HepG2 (cell line): ENCODE results near the gene SCARB2. TPM values are rescaled to one million over a fixed set of nuclear protein-coding genes. Genes with fewer than 3 reads are reported as not detected.

Source experiments
- ARID2 ChIP-seq: sonication (generic); formaldehyde crosslinking; IDR thresholded peaks from 2 replicates; pipeline ENCODE4 v1.8.1; 2022; ENCODE audit warnings: mild to moderate bottlenecking, missing genetic modification reagents, borderline replicate concordance
- CEBPB ChIP-seq: IDR thresholded peaks from 2 replicates; pipeline ENCODE4 v1.6.1; 2011; ENCODE audit warnings: low read depth, low read length, improper control_type of control experiment, borderline replicate concordance
- ZFP62 ChIP-seq: sonication (generic); formaldehyde crosslinking; IDR thresholded peaks from 2 replicates; pipeline ENCODE4 v1.4.0; 2020; ENCODE audit warnings: missing genetic modification reagents
- ZNF17 ChIP-seq: sonication (generic); formaldehyde crosslinking; IDR thresholded peaks from 2 replicates; pipeline ENCODE4 v1.5.0; 2020; ENCODE audit warnings: mild to moderate bottlenecking, missing genetic modification reagents
- ZNF777 ChIP-seq: sonication (generic); formaldehyde crosslinking; IDR thresholded peaks from 2 replicates; pipeline ENCODE4 v1.4.0; 2020; ENCODE audit warnings: missing genetic modification reagents
- polyA plus RNA-seq, 8 experiments: library from polyadenylated mRNA; depleted of rRNA in 3 of 8; stranded (reverse) in 7 of 8; unstranded in 1 of 8; fragments of >200 nt; fragmentation: Illumina TruSeq in 4 of 8; extraction: Trizol in 4 of 8; gene quantifications; 2 replicates each; pipeline versions ENCODE4 v1.2.1 to v1.2.3, GENCODE V29; 2011 to 2016; ENCODE audit warnings: low read depth in 4 of 8, missing spikeins in 1 of 8, mixed read lengths in 1 of 8; ENCODE audit not compliant: insufficient read depth in 1 of 8
- total RNA-seq, 5 experiments: library from RNA; depleted of rRNA; stranded (reverse); fragments of >200 nt; fragmentation: Illumina TruSeq; extraction: Trizol; gene quantifications; 2 replicates each; pipeline ENCODE4 v1.2.3, GENCODE V29; 2016; ENCODE audit warnings: low read depth in 1 of 5
- TF ChIP-seq, protein P1 (sequence below): sonication (generic); formaldehyde crosslinking; IDR thresholded peaks from 2 replicates; pipeline ENCODE4 v1.5.0; 2020; ENCODE audit warnings: mild to moderate bottlenecking, missing genetic modification reagents, borderline replicate concordance
- TF ChIP-seq, protein P2 (sequence below): sonication (generic); formaldehyde crosslinking; IDR thresholded peaks from 2 replicates; pipeline ENCODE4 v1.4.0; 2020; ENCODE audit warnings: missing genetic modification reagents
- TF ChIP-seq, protein P3 (sequence below): sonication (generic); formaldehyde crosslinking; IDR thresholded peaks from 2 replicates; pipeline ENCODE4 v1.4.0; 2020; ENCODE audit warnings: missing genetic modification reagents
- TF ChIP-seq, protein P4 (sequence below): sonication (generic); formaldehyde crosslinking; IDR thresholded peaks from 2 replicates; pipeline ENCODE4 v1.4.0; 2020; ENCODE audit warnings: mild to moderate bottlenecking, missing genetic modification reagents
- TF ChIP-seq, protein P5 (sequence below): sonication (generic); formaldehyde crosslinking; IDR thresholded peaks from 2 replicates; pipeline ENCODE4 v1.4.0; 2020; ENCODE audit warnings: missing genetic modification reagents

SCARB2 gene
- total and polyA plus RNA-seq, 2 of the 13 experiments (the other 11 are each of a cell fraction or from before 2014, with no cell fraction given): 40.6 to 43.4 TPM

DNA sequence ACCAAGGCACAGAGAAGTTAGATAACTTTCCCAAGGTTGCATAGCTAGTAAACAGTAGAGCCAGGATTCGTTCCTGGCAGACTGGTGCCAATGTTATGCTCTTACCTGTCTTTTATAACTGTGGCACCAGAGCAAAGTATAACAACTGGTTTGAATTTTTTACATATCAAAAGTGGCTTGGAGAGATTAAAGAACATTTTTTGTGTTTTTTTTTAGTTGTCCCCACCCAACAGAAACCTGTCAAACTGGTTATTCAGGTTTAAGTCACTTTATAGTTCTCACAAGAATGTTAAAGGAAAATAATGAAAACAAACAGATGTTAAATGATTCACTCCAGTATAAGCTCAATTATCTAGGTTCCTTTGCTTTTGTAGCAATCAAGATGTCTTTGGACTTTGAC is 22.3 kb upstream of the SCARB2 start (continued):
- TF ChIP-seq, protein P1, sequence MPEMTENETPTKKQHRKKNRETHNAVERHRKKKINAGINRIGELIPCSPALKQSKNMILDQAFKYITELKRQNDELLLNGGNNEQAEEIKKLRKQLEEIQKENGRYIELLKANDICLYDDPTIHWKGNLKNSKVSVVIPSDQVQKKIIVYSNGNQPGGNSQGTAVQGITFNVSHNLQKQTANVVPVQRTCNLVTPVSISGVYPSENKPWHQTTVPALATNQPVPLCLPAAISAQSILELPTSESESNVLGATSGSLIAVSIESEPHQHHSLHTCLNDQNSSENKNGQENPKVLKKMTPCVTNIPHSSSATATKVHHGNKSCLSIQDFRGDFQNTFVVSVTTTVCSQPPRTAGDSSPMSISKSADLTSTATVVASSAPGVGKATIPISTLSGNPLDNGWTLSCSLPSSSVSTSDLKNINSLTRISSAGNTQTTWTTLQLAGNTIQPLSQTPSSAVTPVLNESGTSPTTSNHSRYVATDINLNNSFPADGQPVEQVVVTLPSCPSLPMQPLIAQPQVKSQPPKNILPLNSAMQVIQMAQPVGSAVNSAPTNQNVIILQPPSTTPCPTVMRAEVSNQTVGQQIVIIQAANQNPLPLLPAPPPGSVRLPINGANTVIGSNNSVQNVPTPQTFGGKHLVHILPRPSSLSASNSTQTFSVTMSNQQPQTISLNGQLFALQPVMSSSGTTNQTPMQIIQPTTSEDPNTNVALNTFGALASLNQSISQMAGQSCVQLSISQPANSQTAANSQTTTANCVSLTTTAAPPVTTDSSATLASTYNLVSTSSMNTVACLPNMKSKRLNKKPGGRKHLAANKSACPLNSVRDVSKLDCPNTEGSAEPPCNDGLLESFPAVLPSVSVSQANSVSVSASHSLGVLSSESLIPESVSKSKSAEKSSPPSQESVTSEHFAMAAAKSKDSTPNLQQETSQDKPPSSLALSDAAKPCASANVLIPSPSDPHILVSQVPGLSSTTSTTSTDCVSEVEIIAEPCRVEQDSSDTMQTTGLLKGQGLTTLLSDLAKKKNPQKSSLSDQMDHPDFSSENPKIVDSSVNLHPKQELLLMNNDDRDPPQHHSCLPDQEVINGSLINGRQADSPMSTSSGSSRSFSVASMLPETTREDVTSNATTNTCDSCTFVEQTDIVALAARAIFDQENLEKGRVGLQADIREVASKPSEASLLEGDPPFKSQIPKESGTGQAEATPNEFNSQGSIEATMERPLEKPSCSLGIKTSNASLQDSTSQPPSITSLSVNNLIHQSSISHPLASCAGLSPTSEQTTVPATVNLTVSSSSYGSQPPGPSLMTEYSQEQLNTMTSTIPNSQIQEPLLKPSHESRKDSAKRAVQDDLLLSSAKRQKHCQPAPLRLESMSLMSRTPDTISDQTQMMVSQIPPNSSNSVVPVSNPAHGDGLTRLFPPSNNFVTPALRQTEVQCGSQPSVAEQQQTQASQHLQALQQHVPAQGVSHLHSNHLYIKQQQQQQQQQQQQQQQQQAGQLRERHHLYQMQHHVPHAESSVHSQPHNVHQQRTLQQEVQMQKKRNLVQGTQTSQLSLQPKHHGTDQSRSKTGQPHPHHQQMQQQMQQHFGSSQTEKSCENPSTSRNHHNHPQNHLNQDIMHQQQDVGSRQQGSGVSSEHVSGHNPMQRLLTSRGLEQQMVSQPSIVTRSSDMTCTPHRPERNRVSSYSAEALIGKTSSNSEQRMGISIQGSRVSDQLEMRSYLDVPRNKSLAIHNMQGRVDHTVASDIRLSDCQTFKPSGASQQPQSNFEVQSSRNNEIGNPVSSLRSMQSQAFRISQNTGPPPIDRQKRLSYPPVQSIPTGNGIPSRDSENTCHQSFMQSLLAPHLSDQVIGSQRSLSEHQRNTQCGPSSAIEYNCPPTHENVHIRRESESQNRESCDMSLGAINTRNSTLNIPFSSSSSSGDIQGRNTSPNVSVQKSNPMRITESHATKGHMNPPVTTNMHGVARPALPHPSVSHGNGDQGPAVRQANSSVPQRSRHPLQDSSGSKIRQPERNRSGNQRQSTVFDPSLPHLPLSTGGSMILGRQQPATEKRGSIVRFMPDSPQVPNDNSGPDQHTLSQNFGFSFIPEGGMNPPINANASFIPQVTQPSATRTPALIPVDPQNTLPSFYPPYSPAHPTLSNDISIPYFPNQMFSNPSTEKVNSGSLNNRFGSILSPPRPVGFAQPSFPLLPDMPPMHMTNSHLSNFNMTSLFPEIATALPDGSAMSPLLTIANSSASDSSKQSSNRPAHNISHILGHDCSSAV (CRISPR knock-in tag): no peak
- TF ChIP-seq, protein P2, sequence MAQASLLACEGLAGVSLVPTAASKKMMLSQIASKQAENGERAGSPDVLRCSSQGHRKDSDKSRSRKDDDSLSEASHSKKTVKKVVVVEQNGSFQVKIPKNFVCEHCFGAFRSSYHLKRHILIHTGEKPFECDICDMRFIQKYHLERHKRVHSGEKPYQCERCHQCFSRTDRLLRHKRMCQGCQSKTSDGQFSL: no peak
- TF ChIP-seq ZNF777 (CRISPR knock-in tag) (no peak), ZFP62 (CRISPR knock-in tag) (no peak), ZNF17 (CRISPR knock-in tag) (no peak), ARID2 (CRISPR knock-in tag) (no peak), CEBPB (no peak)
- TF ChIP-seq, protein P3, sequence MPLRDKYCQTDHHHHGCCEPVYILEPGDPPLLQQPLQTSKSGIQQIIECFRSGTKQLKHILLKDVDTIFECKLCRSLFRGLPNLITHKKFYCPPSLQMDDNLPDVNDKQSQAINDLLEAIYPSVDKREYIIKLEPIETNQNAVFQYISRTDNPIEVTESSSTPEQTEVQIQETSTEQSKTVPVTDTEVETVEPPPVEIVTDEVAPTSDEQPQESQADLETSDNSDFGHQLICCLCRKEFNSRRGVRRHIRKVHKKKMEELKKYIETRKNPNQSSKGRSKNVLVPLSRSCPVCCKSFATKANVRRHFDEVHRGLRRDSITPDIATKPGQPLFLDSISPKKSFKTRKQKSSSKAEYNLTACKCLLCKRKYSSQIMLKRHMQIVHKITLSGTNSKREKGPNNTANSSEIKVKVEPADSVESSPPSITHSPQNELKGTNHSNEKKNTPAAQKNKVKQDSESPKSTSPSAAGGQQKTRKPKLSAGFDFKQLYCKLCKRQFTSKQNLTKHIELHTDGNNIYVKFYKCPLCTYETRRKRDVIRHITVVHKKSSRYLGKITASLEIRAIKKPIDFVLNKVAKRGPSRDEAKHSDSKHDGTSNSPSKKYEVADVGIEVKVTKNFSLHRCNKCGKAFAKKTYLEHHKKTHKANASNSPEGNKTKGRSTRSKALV (CRISPR knock-in tag): no peak
- TF ChIP-seq, protein P4, sequence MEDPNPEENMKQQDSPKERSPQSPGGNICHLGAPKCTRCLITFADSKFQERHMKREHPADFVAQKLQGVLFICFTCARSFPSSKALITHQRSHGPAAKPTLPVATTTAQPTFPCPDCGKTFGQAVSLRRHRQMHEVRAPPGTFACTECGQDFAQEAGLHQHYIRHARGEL: no peak
- TF ChIP-seq, protein P5, sequence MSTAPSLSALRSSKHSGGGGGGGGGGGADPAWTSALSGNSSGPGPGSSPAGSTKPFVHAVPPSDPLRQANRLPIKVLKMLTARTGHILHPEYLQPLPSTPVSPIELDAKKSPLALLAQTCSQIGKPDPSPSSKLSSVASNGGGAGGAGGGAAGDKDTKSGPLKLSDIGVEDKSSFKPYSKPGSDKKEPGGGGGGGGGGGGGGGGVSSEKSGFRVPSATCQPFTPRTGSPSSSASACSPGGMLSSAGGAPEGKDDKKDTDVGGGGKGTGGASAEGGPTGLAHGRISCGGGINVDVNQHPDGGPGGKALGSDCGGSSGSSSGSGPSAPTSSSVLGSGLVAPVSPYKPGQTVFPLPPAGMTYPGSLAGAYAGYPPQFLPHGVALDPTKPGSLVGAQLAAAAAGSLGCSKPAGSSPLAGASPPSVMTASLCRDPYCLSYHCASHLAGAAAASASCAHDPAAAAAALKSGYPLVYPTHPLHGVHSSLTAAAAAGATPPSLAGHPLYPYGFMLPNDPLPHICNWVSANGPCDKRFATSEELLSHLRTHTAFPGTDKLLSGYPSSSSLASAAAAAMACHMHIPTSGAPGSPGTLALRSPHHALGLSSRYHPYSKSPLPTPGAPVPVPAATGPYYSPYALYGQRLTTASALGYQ (CRISPR knock-in tag): no peak
